ENCODE results near the gene CARD18. TPM values are rescaled to one million over a fixed set of nuclear protein-coding genes. Genes with fewer than 3 reads are reported as not detected.

The CARD18 gene
- total and polyA plus RNA-seq, 8 donors: 0.23 TPM; not detected in 7

- Histone ChIP-seq H3K4me3 (no peak overlapping the region), H3K27me3 (no peaks in the 10 kb centered on the region), H3K4me1 (no peaks in the 10 kb centered on the region), H3K27ac (no peak overlapping the region), H3K36me3 (no peaks in the 10 kb centered on the region), H3K9me3 (peaks cover 0 to 17% (median 4%) of the 10 kb centered on the region in 4 donors)
- no peak for DNase-seq
- 51 to 72% (median 66%) methylated on average over 3 of the region's 3 CpGs for WGBS, 5 donors
- TF ChIP-seq EP300 (IDR thresholded peaks at IDR 0.05) (no peak), POLR2A (IDR thresholded peaks at IDR 0.05) (no peak), POLR2AphosphoS5 (IDR thresholded peaks at IDR 0.05) (no peak), CTCF (IDR thresholded peaks at IDR 0.05) (no peak)
- intact Hi-C loops (cut with DNase I; ENCODE audit: low total_unique reads): no loop called here
These were observed 9.3 kb downstream of the CARD18 start for GRCh38 chr11:105130189-105130813.

GRCh38 chr11:105124756-105125155, 14.8 kb downstream of the CARD18 start:
- TF ChIP-seq EP300 (IDR thresholded peaks at IDR 0.05): no peak
- TF ChIP-seq CTCF (IDR thresholded peaks at IDR 0.05): no peak
- TF ChIP-seq POLR2A (IDR thresholded peaks at IDR 0.05): no peak
- TF ChIP-seq POLR2AphosphoS5 (IDR thresholded peaks at IDR 0.05): no peak
- intact Hi-C loops (cut with DNase I; ENCODE audit: low total_unique reads): no loop called here
- 68 to 92% (median 88%) methylated on average over 2 of the region's 2 CpGs for WGBS, 5 donors

GRCh38 chr11:105111145-105111944, 28.2 kb downstream of the CARD18 start:
- Histone ChIP-seq H3K27me3 (no peaks in the 10 kb centered on the region), H3K4me1 (no peaks in the 10 kb centered on the region), H3K27ac (no peak overlapping the region), H3K36me3 (no peaks in the 10 kb centered on the region), H3K9me3 (no peaks in the 10 kb centered on the region), H3K4me3 (no peak overlapping the region)
- TF ChIP-seq POLR2AphosphoS5 (IDR thresholded peaks at IDR 0.05): no peak
- TF ChIP-seq EP300 (IDR thresholded peaks at IDR 0.05): no peak
- no peak for TF ChIP-seq POLR2A (IDR thresholded peaks at IDR 0.05)
- TF ChIP-seq CTCF (IDR thresholded peaks at IDR 0.05): no peak
- intact Hi-C loops (cut with DNase I; ENCODE audit: low total_unique reads): no loop called here
- 76 to 85% (median 78%) methylated on average over 9 to 13 of the region's 13 CpGs for WGBS, 5 donors
- DNase-seq: no peak

More at GRCh38 chr11:105124756-105125155, 14.8 kb downstream of the CARD18 start:
- Histone ChIP-seq H3K27ac (no peak overlapping the region), H3K9me3 (peaks cover 0 to 7% (median 2%) of the 10 kb centered on the region in 4 donors), H3K4me3 (no peak overlapping the region), H3K27me3 (no peaks in the 10 kb centered on the region), H3K4me1 (no peaks in the 10 kb centered on the region), H3K36me3 (no peaks in the 10 kb centered on the region)
- DNase-seq: no peak

- H3K4me1 ChIP-seq: no peaks in the 10 kb centered on the region
- no peaks in the 10 kb centered on the region for H3K36me3 ChIP-seq
- no peak overlapping the region for H3K27ac ChIP-seq
- intact Hi-C loops (cut with DNase I; ENCODE audit: low total_unique reads): no loop called here
- no peak overlapping the region for H3K4me3 ChIP-seq
- no peaks in the 10 kb centered on the region for H3K9me3 ChIP-seq
- H3K27me3 ChIP-seq: no peaks in the 10 kb centered on the region
- WGBS, 5 donors: 57 to 72% (median 63%) methylated on average over 2 of the region's 2 CpGs
- TF ChIP-seq POLR2AphosphoS5 (IDR thresholded peaks at IDR 0.05): no peak
- TF ChIP-seq POLR2A (IDR thresholded peaks at IDR 0.05): no peak
- no peak for TF ChIP-seq EP300 (IDR thresholded peaks at IDR 0.05)
- TF ChIP-seq CTCF (IDR thresholded peaks at IDR 0.05): no peak
- no peak for DNase-seq
These were observed 28.9 kb downstream of the CARD18 start for GRCh38 chr11:105110688-105111030.
